Endothelial cell (in vitro differentiated cells): ENCODE measurements around the gene CENPO. TPM values are rescaled to one million over a fixed set of nuclear protein-coding genes. Genes with fewer than 3 reads are reported as not detected.

Experiments
- DNase-seq: peaks from one replicate; pipeline ENCODE4 v3.0.0; 2021; ENCODE audit warnings: low spot score
- H3K27ac Mint-ChIP-seq: one replicate; pipeline ENCODE4 v1.8.0; 2021; ENCODE audit warnings: mixed read lengths, inconsistent platforms; ENCODE audit not compliant: unreplicated experiment
- H3K27me3 Mint-ChIP-seq: one replicate; pipeline ENCODE4 v1.8.0; 2021; ENCODE audit warnings: mild to moderate bottlenecking, moderate library complexity, mixed read lengths, inconsistent platforms; ENCODE audit not compliant: unreplicated experiment
- H3K36me3 Mint-ChIP-seq: one replicate; pipeline ENCODE4 v1.8.0; 2021; ENCODE audit warnings: mild to moderate bottlenecking, low read depth, mixed read lengths, inconsistent platforms; ENCODE audit not compliant: unreplicated experiment
- H3K4me1 Mint-ChIP-seq: one replicate; pipeline ENCODE4 v1.8.0; 2021; ENCODE audit warnings: mild to moderate bottlenecking, mixed read lengths, inconsistent platforms; ENCODE audit not compliant: unreplicated experiment
- H3K4me3 Mint-ChIP-seq: one replicate; pipeline ENCODE4 v1.8.0; 2021; ENCODE audit warnings: mild to moderate bottlenecking, mixed read lengths, inconsistent platforms; ENCODE audit not compliant: unreplicated experiment
- H3K9me3 Mint-ChIP-seq: one replicate; pipeline ENCODE4 v1.8.0; 2021; ENCODE audit warnings: mixed read lengths, inconsistent platforms; ENCODE audit not compliant: unreplicated experiment
- total RNA-seq: library from RNA; stranded (reverse); fragmentation: NEBNext Ultra II Directional; extraction: Animal tissue kit (Norgen Biotek cat#: 25700); gene quantifications from one replicate; pipeline ENCODE4 v1.2.1, GENCODE V29; 2021; ENCODE audit not compliant: unreplicated experiment
- TF ChIP-seq, protein P1 (sequence below): fragments of 200-600 bp; sonication (generic); IDR thresholded peaks from one replicate; pipeline ENCODE4 v1.5.0; 2021; ENCODE audit warnings: antibody characterized with exemption; ENCODE audit not compliant: unreplicated experiment

CENPO gene
- total RNA-seq, 1 donor from 2014 or later: 18.7 TPM

DNA sequence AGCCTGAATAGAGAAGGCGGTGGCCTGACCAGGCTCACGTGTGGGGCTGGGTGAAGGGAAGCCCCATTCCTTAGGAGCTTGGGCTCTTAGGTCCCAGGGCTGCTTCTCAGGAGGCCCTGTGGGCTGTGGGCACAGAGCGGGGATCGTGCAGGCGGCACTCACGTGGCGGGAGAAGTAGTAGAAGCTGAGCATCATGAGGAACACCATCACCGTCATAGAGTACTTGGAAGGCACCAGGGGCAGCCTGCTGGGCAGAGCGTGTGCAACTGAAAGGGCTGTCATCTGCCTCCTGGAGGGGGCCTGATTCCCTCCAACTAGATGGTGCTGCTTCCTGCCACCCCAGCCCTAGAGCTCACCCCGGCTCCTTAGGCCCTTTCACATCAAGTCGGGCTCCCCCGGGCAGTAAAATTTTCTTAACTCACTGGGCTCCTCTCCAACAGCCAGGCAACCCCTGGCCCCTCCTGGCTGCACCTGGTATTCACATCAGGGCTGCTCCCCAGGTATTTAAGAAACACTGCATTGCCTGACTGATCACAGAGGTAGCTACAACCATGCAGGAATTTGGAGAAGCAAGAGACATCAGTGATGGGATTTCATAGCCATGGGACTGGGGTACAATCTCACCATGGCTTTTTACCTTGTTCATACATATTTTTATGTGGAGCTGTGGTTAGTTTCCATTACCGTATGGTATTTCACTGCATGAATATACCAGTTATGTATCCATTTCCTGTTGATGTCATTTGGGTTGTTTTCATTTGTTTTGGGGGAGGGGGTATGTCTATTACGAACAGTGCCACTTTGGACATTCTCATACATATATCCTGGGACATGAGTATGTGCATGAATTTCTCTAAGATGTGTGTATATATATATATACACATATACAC, 32.9 kb downstream of the CENPO start:
- TF ChIP-seq, protein P1, sequence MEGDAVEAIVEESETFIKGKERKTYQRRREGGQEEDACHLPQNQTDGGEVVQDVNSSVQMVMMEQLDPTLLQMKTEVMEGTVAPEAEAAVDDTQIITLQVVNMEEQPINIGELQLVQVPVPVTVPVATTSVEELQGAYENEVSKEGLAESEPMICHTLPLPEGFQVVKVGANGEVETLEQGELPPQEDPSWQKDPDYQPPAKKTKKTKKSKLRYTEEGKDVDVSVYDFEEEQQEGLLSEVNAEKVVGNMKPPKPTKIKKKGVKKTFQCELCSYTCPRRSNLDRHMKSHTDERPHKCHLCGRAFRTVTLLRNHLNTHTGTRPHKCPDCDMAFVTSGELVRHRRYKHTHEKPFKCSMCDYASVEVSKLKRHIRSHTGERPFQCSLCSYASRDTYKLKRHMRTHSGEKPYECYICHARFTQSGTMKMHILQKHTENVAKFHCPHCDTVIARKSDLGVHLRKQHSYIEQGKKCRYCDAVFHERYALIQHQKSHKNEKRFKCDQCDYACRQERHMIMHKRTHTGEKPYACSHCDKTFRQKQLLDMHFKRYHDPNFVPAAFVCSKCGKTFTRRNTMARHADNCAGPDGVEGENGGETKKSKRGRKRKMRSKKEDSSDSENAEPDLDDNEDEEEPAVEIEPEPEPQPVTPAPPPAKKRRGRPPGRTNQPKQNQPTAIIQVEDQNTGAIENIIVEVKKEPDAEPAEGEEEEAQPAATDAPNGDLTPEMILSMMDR: no peak
- peaks cover 24% of the 10 kb centered on the region for H3K4me1 Mint-ChIP-seq
- H3K4me3 Mint-ChIP-seq: no peak overlapping the region
- peaks cover 10% of the 10 kb centered on the region for H3K27me3 Mint-ChIP-seq
- H3K9me3 Mint-ChIP-seq: no peaks in the 10 kb centered on the region
- peaks cover 32% of the 10 kb centered on the region for H3K36me3 Mint-ChIP-seq
- no peak for DNase-seq
- peak overlapping the region; percentile 90 for H3K27ac Mint-ChIP-seq

DNA sequence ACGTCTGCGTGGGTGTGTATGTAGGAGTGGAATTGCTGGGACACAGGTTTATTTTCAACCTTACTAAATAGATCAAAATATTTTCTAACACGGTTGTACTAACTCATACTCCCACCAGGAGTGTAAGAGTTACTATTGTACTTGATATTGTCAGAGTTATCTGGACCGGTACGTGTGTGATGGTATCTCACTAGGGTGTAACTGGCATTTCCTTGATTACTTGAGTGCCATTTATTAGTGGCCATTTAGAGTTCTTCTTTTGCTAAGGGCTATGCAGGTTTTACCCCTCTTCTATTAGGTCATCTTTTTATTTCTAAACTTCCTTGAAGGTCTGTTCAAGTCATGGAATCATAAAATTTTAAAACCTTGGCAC, 33.5 kb downstream of the CENPO start:
- no peak for DNase-seq
- Mint-ChIP-seq H3K27ac (no peak overlapping the region), H3K9me3 (no peaks in the 10 kb centered on the region), H3K4me1 (peaks cover 24% of the 10 kb centered on the region), H3K4me3 (peak overlapping the region; percentile 42), H3K27me3 (peaks cover 14% of the 10 kb centered on the region), H3K36me3 (peaks cover 30% of the 10 kb centered on the region)
- TF ChIP-seq, protein P1: no peak

DNA sequence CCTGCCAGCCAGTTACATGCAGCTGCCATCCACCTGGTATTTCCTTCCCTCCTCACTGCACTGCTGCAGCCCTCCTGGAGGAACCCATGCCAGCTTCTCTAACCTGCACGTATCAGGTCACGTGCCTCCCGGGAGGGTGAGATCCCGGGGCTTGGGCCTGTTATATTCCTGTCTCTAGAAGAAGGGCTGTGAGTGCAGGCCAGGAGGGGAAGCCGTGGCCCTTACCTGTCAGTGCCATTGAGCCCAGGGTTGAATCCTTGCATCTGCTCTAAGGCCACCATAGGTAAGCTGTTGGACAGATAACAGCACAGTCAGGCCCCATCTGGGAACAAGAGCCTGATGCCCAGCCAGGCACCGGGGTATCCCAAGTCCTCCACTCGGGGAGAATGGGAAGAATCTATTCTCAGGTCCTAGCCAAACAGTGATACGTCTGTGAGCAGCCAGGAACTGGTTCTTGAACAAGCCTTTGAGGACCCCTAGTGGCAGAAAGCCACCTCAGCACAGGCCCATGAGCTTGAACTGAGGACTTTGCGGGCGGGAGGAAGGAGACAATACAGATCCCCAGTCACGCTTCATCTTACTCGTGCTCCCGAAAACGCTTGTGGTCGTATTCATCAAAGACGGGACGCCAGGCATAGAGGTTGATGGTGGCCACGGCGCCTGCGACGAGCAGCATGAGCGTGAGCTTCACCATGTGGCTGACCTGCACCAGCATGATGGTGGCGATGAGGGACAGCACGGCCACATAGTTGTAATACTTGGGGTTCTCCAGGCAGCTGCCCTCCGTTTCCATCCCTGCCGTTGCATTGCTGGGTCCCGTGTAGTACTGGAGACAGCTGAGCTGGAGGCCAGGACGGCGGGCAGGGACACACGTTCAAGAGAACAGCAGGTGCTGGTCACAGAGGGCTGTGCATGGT, 34.4 kb downstream of the CENPO start:
- peak; percentile 74 for DNase-seq
- H3K9me3 Mint-ChIP-seq: no peaks in the 10 kb centered on the region
- peaks cover 17% of the 10 kb centered on the region for H3K27me3 Mint-ChIP-seq
- H3K36me3 Mint-ChIP-seq: peaks cover 24% of the 10 kb centered on the region
- H3K4me1 Mint-ChIP-seq: peaks cover 21% of the 10 kb centered on the region
- TF ChIP-seq, protein P1: peak; percentile 86
- H3K4me3 Mint-ChIP-seq: no peak overlapping the region
- no peak overlapping the region for H3K27ac Mint-ChIP-seq

DNA sequence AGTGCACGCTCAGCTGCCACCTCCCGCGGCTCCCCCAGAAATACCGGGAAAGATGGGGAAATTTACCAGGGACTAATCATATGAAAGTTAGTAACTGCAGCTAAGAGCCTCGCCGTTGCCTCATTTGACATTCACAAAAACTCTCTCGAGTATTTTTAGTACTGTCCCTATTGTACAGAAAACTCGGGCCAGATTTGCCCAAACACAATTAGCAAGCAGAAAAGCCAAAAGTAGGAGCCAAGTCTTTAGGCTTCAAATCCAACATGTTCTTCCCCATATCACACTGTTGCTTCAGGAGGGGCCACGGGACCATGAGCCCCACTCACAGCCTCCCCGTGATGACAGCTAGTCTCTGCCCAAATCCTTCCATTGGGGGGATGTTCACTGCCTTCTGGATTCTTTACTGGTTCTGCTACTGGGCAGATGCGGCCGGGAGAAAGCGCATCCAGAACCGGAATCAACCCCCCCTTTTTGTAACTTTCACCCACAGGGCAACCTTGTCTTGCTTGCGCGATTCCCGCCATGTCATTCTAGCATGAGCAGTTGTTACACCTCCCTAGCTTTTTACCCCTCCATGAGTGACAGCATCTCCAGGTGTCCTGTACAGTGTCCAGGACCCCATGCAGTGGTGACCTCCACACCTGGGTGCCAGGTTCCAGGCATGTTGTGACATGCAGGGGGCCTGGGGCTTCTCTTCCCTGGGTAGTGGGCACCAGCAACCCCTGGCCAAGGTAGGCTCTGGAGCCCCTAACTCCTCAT, 35.2 kb downstream of the CENPO start:
- TF ChIP-seq, protein P1: no peak
- Mint-ChIP-seq H3K4me3 (no peak overlapping the region), H3K9me3 (no peaks in the 10 kb centered on the region), H3K4me1 (peaks cover 23% of the 10 kb centered on the region), H3K27me3 (peaks cover 19% of the 10 kb centered on the region), H3K36me3 (peaks cover 30% of the 10 kb centered on the region), H3K27ac (no peak overlapping the region)
- no peak for DNase-seq
